NOMO-1 (cell line): ENCODE results near the gene DLG3.
"Not testable (repeated sequence)": the region's sequence is repeated elsewhere in the genome, so short reads cannot be mapped to it uniquely, and the experiment has no call there.

ENCODE experiments used
- DNase-seq, 2 experiments: peaks; one replicate each; lab custom pipeline; 2025; ENCODE audit not compliant: unreplicated experiment in 2 of 2; lab: John Stamatoyannopoulos, UW

The DLG3 gene

DNA sequence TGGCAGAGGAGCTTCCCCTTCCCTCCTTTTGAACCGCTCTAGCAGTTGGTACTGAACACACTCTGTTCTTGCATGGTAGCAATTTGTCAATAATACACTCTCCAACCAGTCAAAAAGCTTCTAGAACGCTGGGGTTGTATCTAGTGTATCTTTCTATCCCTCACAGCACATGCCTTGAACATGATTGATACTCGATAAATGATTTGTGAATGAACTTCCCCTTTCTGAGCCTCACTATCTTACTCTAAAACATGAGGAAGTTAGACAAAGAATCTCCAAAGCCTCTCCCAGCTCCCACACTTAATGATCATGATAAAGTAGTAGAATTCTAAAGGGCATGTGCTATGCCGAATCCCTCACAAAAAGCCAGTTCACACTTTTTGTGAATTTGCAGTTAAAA is 64.4 kb downstream of the DLG3 start:
- DNase-seq, result peak in 1 of 2 experiments; percentile 22

- not testable (repeated sequence) for DNase-seq
Observed at GRCh38 chrX:70515270-70515669, 70.6 kb downstream of the DLG3 start.

DNA sequence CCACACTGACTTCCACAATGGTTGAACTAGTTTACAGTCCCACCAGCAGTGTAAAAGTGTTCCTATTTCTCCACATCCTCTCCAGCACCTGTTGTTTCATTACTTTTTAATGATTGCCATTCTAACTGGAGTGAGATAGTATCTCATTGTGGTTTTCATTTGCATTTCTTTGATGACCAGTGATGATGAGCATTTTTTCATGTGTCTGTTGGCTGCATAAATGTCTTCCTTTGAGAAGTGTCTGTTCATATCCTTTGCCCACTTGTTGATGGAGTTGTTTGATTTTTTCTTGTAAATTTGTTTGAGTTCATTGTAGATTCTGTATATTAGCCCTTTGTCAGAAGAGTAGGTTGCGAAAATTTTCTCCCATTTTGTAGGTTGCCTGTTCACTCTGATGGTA is 71.1 kb downstream of the DLG3 start:
- DNase-seq, result not testable (repeated sequence)

- no peak for DNase-seq
Observed at GRCh38 chrX:70525733-70526132, 81.1 kb downstream of the DLG3 start.

DNA sequence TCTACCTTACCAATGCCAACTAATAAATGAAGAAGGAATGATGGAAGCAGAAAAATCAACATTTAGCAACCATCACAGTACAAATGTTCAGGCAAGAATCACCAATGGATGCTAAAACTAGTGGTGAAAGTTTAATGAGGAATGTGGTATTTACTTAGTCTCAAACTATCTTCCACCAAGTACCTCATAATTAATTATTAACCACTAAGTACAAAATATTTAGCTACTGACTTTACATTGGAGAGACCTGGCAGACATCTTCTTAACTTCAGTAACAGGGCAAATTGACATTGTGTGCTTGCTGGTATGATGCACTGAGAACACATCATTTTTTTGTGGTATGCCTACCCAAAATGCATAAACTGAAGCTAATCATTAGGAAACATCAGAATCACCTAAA is 82.4 kb downstream of the DLG3 start:
- DNase-seq, result no peak

- no peak for DNase-seq
Observed at GRCh38 chrX:70527610-70528345, 83.1 kb downstream of the DLG3 start.

- no peak for DNase-seq
Observed at GRCh38 chrX:70535198-70535597, 90.6 kb downstream of the DLG3 start.

GRCh38 chrX:70549429-70549828 is 104.8 kb downstream of the DLG3 start:
- no peak for DNase-seq

DNA sequence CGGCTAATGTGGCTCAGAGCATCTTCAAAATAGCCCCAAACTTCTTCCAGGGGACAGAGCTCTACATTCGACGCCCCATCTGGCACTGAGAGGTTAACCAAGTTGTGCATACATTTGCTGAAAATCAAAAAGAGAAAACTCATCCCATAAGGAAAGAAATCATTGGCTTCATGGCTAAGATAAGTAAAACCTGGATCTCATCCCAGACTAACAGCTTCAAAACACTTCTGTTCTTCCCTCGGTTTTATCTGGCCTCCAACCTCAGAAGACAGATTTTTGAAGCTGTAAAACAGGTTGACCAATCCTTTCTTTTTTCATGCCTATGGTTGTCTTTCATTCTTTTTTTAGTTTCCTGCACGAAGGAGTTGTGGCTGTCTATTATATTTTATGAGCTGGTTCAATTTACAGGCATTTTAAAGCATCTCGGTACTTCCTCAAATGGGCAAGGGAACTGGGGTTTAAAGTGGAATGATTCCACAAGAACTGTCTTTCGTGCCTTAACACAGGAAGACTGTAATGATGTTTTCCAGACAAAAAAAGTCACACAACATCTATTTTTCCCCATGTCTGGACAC is 107.6 kb downstream of the DLG3 start:
- DNase-seq, result peak; percentile 13 to 54

DNA sequence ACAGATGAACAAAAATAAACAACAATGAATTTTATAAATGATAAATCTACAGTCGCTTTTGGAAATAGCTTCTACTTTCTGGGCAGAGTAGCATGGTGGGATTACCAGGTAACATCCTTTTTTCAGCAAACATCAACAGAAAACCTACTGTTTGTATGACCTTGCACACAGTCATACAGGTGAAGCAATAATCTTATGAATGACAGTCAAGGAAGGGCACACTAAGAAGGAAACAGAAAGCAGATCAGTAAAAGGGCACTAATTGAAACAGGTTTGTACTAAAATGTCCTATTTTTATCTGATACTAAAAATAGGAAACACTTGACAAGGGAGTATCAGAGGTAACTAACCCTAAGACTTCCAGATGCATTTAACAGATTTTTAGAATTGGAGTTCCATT is 108.9 kb downstream of the DLG3 start:
- no peak for DNase-seq

DNA sequence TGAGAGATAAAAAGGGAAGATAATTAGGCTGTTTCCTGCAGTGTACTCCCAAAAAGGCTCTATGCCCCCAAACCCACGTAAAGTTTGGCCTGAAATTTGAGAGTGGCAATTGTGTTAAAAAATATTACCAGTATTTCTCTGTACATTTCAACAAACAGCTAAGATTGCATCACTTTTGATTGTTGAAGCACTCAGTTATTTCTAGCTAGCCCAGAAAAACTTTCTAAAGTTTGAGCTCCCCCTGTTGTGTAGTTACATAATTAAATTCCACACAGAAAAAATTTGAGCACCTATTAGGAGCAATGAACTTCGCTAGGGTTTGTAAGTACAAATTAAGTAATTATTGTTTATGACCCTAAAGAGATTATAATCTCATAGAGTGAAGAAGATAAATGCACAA is 109.4 kb downstream of the DLG3 start:
- DNase-seq, result peak in 1 of 2 experiments; percentile 24

- no peak for DNase-seq
Observed at GRCh38 chrX:70554523-70554922, 109.9 kb downstream of the DLG3 start.

- DNase-seq, result no peak
Observed at GRCh38 chrX:70554948-70555347, 110.3 kb downstream of the DLG3 start.
